WTC11 (cell line): ENCODE measurements around the gene CDH2. TPM values are rescaled to one million over a fixed set of nuclear protein-coding genes. Genes with fewer than 3 reads are reported as not detected.

Source experiments
- ATAC-seq: fragments of 200-7000 bp; cut with Tn5 transposase; 2 replicates; pipeline ENCODE4 v1.10.0; 2021; ENCODE audit warnings: mild to moderate bottlenecking, moderate library complexity
- CTCF ChIA-PET: fragments of 300-600 bp; sonication (Branson Sonifier 250); formaldehyde crosslinking; loops from one replicate; lab custom pipeline; 2021; ENCODE audit warnings: antibody characterized with exemption; lab: Charles Lee
- POLR2A ChIA-PET: fragments of 350-600 bp; sonication (Branson Sonifier 250); formaldehyde crosslinking; loops from one replicate; lab custom pipeline; 2021; ENCODE audit warnings: antibody characterized with exemption; lab: Charles Lee
- DNase-seq: peaks from one replicate; pipeline ENCODE4 v3.0.0; 2021; ENCODE audit warnings: low spot score
- H3K27ac Mint-ChIP-seq: 2 replicates; pipeline ENCODE4 v1.8.0; 2021; ENCODE audit warnings: mixed read lengths
- H3K27me3 Mint-ChIP-seq: 2 replicates; pipeline ENCODE4 v1.8.0; 2021; ENCODE audit warnings: low read depth, mild to moderate bottlenecking, moderate library complexity, mixed read lengths
- H3K36me3 Mint-ChIP-seq: 2 replicates; pipeline ENCODE4 v1.8.0; 2021; ENCODE audit warnings: mixed read lengths
- H3K4me1 Mint-ChIP-seq: 2 replicates; pipeline ENCODE4 v1.8.0; 2022; ENCODE audit warnings: mixed read lengths
- H3K4me3 Mint-ChIP-seq: 2 replicates; pipeline ENCODE4 v1.8.0; 2021; ENCODE audit warnings: mild to moderate bottlenecking, moderate library complexity, mixed read lengths
- H3K9me3 Mint-ChIP-seq: 2 replicates; pipeline ENCODE4 v1.8.0; 2021; ENCODE audit warnings: mixed read lengths
- AR ChIP-seq: fragments of 250-450 bp; sonication (Bioruptor Pico); IDR thresholded peaks from 2 replicates; pipeline ENCODE4 v1.9.0; 2021; ENCODE audit warnings: mild to moderate bottlenecking
- CBFB ChIP-seq: sonication (generic); formaldehyde crosslinking; IDR thresholded peaks from 2 replicates; pipeline ENCODE4 v1.8.1; 2022; ENCODE audit warnings: mild to moderate bottlenecking, low read depth, missing genetic modification reagents
- CREB1 ChIP-seq: sonication (generic); formaldehyde crosslinking; IDR thresholded peaks from 2 replicates; pipeline ENCODE4 v1.8.0; 2023; ENCODE audit warnings: mild to moderate bottlenecking, missing genetic modification reagents
- CTCF ChIP-seq: fragments of 200-600 bp; IDR thresholded peaks from 2 replicates; pipeline ENCODE4 v1.8.0; 2022; ENCODE audit warnings: antibody characterized with exemption
- ELF4 ChIP-seq: sonication (generic); formaldehyde crosslinking; IDR thresholded peaks from 2 replicates; pipeline ENCODE4 v1.8.1; 2022; ENCODE audit warnings: low read depth, mild to moderate bottlenecking, moderate library complexity, missing genetic modification reagents
- FOXK1 ChIP-seq: sonication (generic); formaldehyde crosslinking; IDR thresholded peaks from 2 replicates; pipeline ENCODE4 v1.8.0; 2022; ENCODE audit warnings: mild to moderate bottlenecking, moderate library complexity, missing genetic modification reagents
- HMGXB4 ChIP-seq: sonication (generic); formaldehyde crosslinking; IDR thresholded peaks from 2 replicates; pipeline ENCODE4 v1.8.1; 2023; ENCODE audit warnings: mild to moderate bottlenecking, moderate library complexity, missing genetic modification reagents
- MAX ChIP-seq: sonication (generic); formaldehyde crosslinking; IDR thresholded peaks from 2 replicates; pipeline ENCODE4 v1.8.0; 2022; ENCODE audit warnings: mild to moderate bottlenecking, missing genetic modification reagents
- MXD4 ChIP-seq: fragments of 250-450 bp; sonication (Bioruptor Pico); IDR thresholded peaks from 2 replicates; pipeline ENCODE4 v1.8.0; 2021; ENCODE audit warnings: mild to moderate bottlenecking, moderate library complexity, borderline replicate concordance
- NR1H2 ChIP-seq: sonication (generic); formaldehyde crosslinking; IDR thresholded peaks from 2 replicates; pipeline ENCODE4 v1.9.0; 2021; ENCODE audit warnings: mild to moderate bottlenecking, moderate library complexity, missing genetic modification reagents
- OVOL2 ChIP-seq: fragments of 250-450 bp; sonication (Bioruptor Pico); IDR thresholded peaks from 2 replicates; pipeline ENCODE4 v1.9.0; 2021; ENCODE audit warnings: mild to moderate bottlenecking, borderline replicate concordance
- PRDM15 ChIP-seq: sonication (generic); formaldehyde crosslinking; IDR thresholded peaks from 2 replicates; pipeline ENCODE4 v1.8.0; 2022; ENCODE audit warnings: missing genetic modification reagents
- PREB ChIP-seq: sonication (generic); formaldehyde crosslinking; IDR thresholded peaks from 2 replicates; pipeline ENCODE4 v1.8.1; 2022; ENCODE audit warnings: mild to moderate bottlenecking, missing genetic modification reagents, moderate library complexity, borderline replicate concordance
- PRRX2 ChIP-seq: fragments of 250-450 bp; sonication (Bioruptor Pico); IDR thresholded peaks from 2 replicates; pipeline ENCODE4 v1.8.0; 2021; ENCODE audit warnings: mild to moderate bottlenecking
- SMAD3 ChIP-seq: sonication (generic); formaldehyde crosslinking; IDR thresholded peaks from 2 replicates; pipeline ENCODE4 v1.8.0; 2022; ENCODE audit warnings: missing genetic modification reagents, mild to moderate bottlenecking, borderline replicate concordance
- ZNF416 ChIP-seq: fragments of 250-450 bp; sonication (Bioruptor Pico); IDR thresholded peaks from 2 replicates; pipeline ENCODE4 v1.9.0; 2021; ENCODE audit warnings: mild to moderate bottlenecking, inconsistent platforms
- total RNA-seq: library from RNA; stranded (reverse); gene quantifications from 3 replicates; pipeline ENCODE4 v1.2.3, GENCODE V29; 2021

Gene CDH2
- total RNA-seq, 1 experiment from 2014 or later, result 17.3 TPM

GRCh38 chr18:28081516-28081915 lies 95.4 kb downstream of the CDH2 start:
- TF ChIP-seq NR1H2 (CRISPR knock-in tag) (no peak), CTCF (no peak), MXD4 (CRISPR knock-in tag) (no peak), MAX (CRISPR knock-in tag) (no peak), PRRX2 (no peak), ELF4 (CRISPR knock-in tag) (no peak), AR (CRISPR knock-in tag) (no peak), SMAD3 (CRISPR knock-in tag) (no peak), CBFB (CRISPR knock-in tag) (no peak), FOXK1 (CRISPR knock-in tag) (no peak), OVOL2 (no peak), PRDM15 (no peak), CREB1 (CRISPR knock-in tag) (no peak), HMGXB4 (no peak), ZNF416 (no peak), PREB (CRISPR knock-in tag) (no peak)
- Mint-ChIP-seq H3K4me1 (peaks cover 24% of the 10 kb centered on the region), H3K27me3 (peaks cover 29% of the 10 kb centered on the region), H3K4me3 (no peak overlapping the region), H3K9me3 (no peaks in the 10 kb centered on the region), H3K36me3 (no peaks in the 10 kb centered on the region), H3K27ac (no peak overlapping the region)
- POLR2A ChIA-PET, result no interaction called here
- CTCF ChIA-PET, result no interaction called here
- ATAC-seq (no peak), DNase-seq (no peak)
